Left forelimb (tissue), 1 donor: ENCODE results near the gene ALDH4A1.
"Not testable (repeated sequence)": the region's sequence is repeated elsewhere in the genome, so short reads cannot be mapped to it uniquely, and the experiment has no call there.

Experiments
- DNase-seq: peaks from one replicate; pipeline ENCODE4 v3.0.0-alpha.2; 2018; ENCODE audit warnings: low spot score

ALDH4A1 gene

GRCh38 chr1:18878538-18879214, 23.7 kb downstream of the ALDH4A1 start:
- DNase-seq, result no peak

GRCh38 chr1:18877282-18877681, 25.1 kb downstream of the ALDH4A1 start:
- DNase-seq, result no peak

- no peak for DNase-seq
These were observed 26.1 kb downstream of the ALDH4A1 start for GRCh38 chr1:18876210-18876609.

GRCh38 chr1:18875796-18876128, 26.6 kb downstream of the ALDH4A1 start:
- no peak for DNase-seq

GRCh38 chr1:18875107-18875795, 27.1 kb downstream of the ALDH4A1 start:
- peak; percentile 84 for DNase-seq

- no peak for DNase-seq
These were observed 27.8 kb downstream of the ALDH4A1 start for GRCh38 chr1:18874600-18874999.

GRCh38 chr1:18874036-18874435, 28.3 kb downstream of the ALDH4A1 start:
- DNase-seq, result no peak

GRCh38 chr1:18872071-18872611, 30.2 kb downstream of the ALDH4A1 start:
- DNase-seq, result no peak

- no peak for DNase-seq
These were observed 30.8 kb downstream of the ALDH4A1 start for GRCh38 chr1:18871401-18872070.

- DNase-seq, result no peak
These were observed 31.4 kb downstream of the ALDH4A1 start for GRCh38 chr1:18870957-18871356.

GRCh38 chr1:18870595-18870865, 31.8 kb downstream of the ALDH4A1 start:
- not testable (repeated sequence) for DNase-seq

- DNase-seq, result no peak
These were observed 32.3 kb downstream of the ALDH4A1 start for GRCh38 chr1:18869847-18870594.

- no peak for DNase-seq
These were observed 33.4 kb downstream of the ALDH4A1 start for GRCh38 chr1:18868801-18869424.

GRCh38 chr1:18868354-18868753, 34.0 kb downstream of the ALDH4A1 start:
- no peak for DNase-seq

- DNase-seq, result no peak
These were observed 35.5 kb downstream of the ALDH4A1 start for GRCh38 chr1:18866846-18867245.

GRCh38 chr1:18866314-18866713, 36.0 kb downstream of the ALDH4A1 start:
- DNase-seq, result no peak

GRCh38 chr1:18865176-18865575, 37.2 kb downstream of the ALDH4A1 start:
- DNase-seq, result no peak

- no peak for DNase-seq
These were observed 40.8 kb downstream of the ALDH4A1 start for GRCh38 chr1:18861590-18861989.

GRCh38 chr1:18861082-18861481, 41.3 kb downstream of the ALDH4A1 start:
- no peak for DNase-seq

- DNase-seq, result no peak
These were observed 42.8 kb downstream of the ALDH4A1 start, which contains the start of gene TAS1R2 for GRCh38 chr1:18859560-18859959. TAS1R2 (minus strand) TSS chr1:18859660; CDS start chr1:18859660, 0 bp downstream.

- no peak for DNase-seq
These were observed 44.2 kb downstream of the ALDH4A1 start for GRCh38 chr1:18858070-18858688.

GRCh38 chr1:18856435-18856834, 45.9 kb downstream of the ALDH4A1 start:
- DNase-seq, result no peak
